HepG2 (cell line): ENCODE data around the gene UNC93A. TPM values are rescaled to one million over a fixed set of nuclear protein-coding genes. Genes with fewer than 3 reads are reported as not detected.

Experiments
- DPF2 ChIP-seq: sonication (generic); formaldehyde crosslinking; IDR thresholded peaks from 2 replicates; pipeline ENCODE4 v1.4.0; 2020; ENCODE audit warnings: mild to moderate bottlenecking, low read depth, missing genetic modification reagents, borderline replicate concordance
- HNRNPL ChIP-seq: fragments of 200-400 bp; formaldehyde crosslinking; IDR thresholded peaks from 2 replicates; pipeline ENCODE4 v1.6.1; 2017; ENCODE audit warnings: mild to moderate bottlenecking, low read depth, low read length
- HOXD1 ChIP-seq: sonication (generic); formaldehyde crosslinking; IDR thresholded peaks from 2 replicates; pipeline ENCODE4 v1.5.0; 2020; ENCODE audit warnings: missing genetic modification reagents
- TFAP4 ChIP-seq: sonication (generic); IDR thresholded peaks from 2 replicates; pipeline ENCODE4 v1.6.1; 2016; ENCODE audit warnings: low read depth, borderline replicate concordance
- ZFP82 ChIP-seq: sonication (generic); formaldehyde crosslinking; IDR thresholded peaks from 2 replicates; pipeline ENCODE4 v1.5.1; 2020; ENCODE audit warnings: mild to moderate bottlenecking, missing genetic modification reagents, borderline replicate concordance
- ZNF142 ChIP-seq: sonication (generic); formaldehyde crosslinking; IDR thresholded peaks from 2 replicates; pipeline ENCODE4 v1.4.0; 2020; ENCODE audit warnings: missing genetic modification reagents
- ZNF317 ChIP-seq: sonication (generic); formaldehyde crosslinking; IDR thresholded peaks from 2 replicates; pipeline ENCODE4 v1.5.0; 2020; ENCODE audit warnings: mild to moderate bottlenecking, missing genetic modification reagents
- ZNF780A ChIP-seq: sonication (generic); formaldehyde crosslinking; IDR thresholded peaks from 2 replicates; pipeline ENCODE4 v1.8.0; 2022; ENCODE audit warnings: mild to moderate bottlenecking, missing genetic modification reagents, moderate library complexity
- ZNF883 ChIP-seq: sonication (generic); formaldehyde crosslinking; IDR thresholded peaks from 2 replicates; pipeline ENCODE4 v1.5.1; 2020; ENCODE audit warnings: mild to moderate bottlenecking, missing genetic modification reagents; ENCODE audit errors: not compliant biosample characterization
- polyA plus RNA-seq, 8 experiments: library from polyadenylated mRNA; depleted of rRNA in 3 of 8; stranded (reverse) in 7 of 8; unstranded in 1 of 8; fragments of >200 nt; fragmentation: Illumina TruSeq in 4 of 8; extraction: Trizol in 4 of 8; gene quantifications; 2 replicates each; pipeline versions ENCODE4 v1.2.1 to v1.2.3, GENCODE V29; 2011 to 2016; ENCODE audit warnings: low read depth in 4 of 8, missing spikeins in 1 of 8, mixed read lengths in 1 of 8; ENCODE audit not compliant: insufficient read depth in 1 of 8
- total RNA-seq, 5 experiments: library from RNA; depleted of rRNA; stranded (reverse); fragments of >200 nt; fragmentation: Illumina TruSeq; extraction: Trizol; gene quantifications; 2 replicates each; pipeline ENCODE4 v1.2.3, GENCODE V29; 2016; ENCODE audit warnings: low read depth in 1 of 5
- TF ChIP-seq, protein P1 (sequence below): sonication (generic); formaldehyde crosslinking; IDR thresholded peaks from 2 replicates; pipeline ENCODE4 v1.5.1; 2020; ENCODE audit warnings: mild to moderate bottlenecking, missing genetic modification reagents, borderline replicate concordance
- TF ChIP-seq, protein P2 (sequence below): sonication (generic); formaldehyde crosslinking; IDR thresholded peaks from 2 replicates; pipeline ENCODE4 v1.5.1; 2020; ENCODE audit warnings: missing genetic modification reagents, mild to moderate bottlenecking, borderline replicate concordance
- TF ChIP-seq, protein P3 (sequence below): sonication (generic); formaldehyde crosslinking; IDR thresholded peaks from 2 replicates; pipeline ENCODE4 v1.8.1; 2022; ENCODE audit warnings: mild to moderate bottlenecking, missing genetic modification reagents

Gene UNC93A
- total and polyA plus RNA-seq, 2 of the 13 experiments (the other 11 are each of a cell fraction or from before 2014, with no cell fraction given) = 11.0 to 42.7 TPM

- TF ChIP-seq, protein P1, sequence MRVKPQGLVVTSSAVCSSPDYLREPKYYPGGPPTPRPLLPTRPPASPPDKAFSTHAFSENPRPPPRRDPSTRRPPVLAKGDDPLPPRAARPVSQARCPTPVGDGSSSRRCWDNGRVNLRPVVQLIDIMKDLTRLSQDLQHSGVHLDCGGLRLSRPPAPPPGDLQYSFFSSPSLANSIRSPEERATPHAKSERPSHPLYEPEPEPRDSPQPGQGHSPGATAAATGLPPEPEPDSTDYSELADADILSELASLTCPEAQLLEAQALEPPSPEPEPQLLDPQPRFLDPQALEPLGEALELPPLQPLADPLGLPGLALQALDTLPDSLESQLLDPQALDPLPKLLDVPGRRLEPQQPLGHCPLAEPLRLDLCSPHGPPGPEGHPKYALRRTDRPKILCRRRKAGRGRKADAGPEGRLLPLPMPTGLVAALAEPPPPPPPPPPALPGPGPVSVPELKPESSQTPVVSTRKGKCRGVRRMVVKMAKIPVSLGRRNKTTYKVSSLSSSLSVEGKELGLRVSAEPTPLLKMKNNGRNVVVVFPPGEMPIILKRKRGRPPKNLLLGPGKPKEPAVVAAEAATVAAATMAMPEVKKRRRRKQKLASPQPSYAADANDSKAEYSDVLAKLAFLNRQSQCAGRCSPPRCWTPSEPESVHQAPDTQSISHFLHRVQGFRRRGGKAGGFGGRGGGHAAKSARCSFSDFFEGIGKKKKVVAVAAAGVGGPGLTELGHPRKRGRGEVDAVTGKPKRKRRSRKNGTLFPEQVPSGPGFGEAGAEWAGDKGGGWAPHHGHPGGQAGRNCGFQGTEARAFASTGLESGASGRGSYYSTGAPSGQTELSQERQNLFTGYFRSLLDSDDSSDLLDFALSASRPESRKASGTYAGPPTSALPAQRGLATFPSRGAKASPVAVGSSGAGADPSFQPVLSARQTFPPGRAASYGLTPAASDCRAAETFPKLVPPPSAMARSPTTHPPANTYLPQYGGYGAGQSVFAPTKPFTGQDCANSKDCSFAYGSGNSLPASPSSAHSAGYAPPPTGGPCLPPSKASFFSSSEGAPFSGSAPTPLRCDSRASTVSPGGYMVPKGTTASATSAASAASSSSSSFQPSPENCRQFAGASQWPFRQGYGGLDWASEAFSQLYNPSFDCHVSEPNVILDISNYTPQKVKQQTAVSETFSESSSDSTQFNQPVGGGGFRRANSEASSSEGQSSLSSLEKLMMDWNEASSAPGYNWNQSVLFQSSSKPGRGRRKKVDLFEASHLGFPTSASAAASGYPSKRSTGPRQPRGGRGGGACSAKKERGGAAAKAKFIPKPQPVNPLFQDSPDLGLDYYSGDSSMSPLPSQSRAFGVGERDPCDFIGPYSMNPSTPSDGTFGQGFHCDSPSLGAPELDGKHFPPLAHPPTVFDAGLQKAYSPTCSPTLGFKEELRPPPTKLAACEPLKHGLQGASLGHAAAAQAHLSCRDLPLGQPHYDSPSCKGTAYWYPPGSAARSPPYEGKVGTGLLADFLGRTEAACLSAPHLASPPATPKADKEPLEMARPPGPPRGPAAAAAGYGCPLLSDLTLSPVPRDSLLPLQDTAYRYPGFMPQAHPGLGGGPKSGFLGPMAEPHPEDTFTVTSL (CRISPR knock-in tag) = no peak
- TF ChIP-seq ZFP82 (CRISPR knock-in tag) (no peak), ZNF883 (peak; percentile 48), ZNF142 (no peak), HOXD1 (CRISPR knock-in tag) (no peak), DPF2 (CRISPR knock-in tag) (no peak), HNRNPL (peak; percentile 73; the same call in 1 of the 2 replicates), ZNF317 (no peak), ZNF780A (CRISPR knock-in tag) (no peak), TFAP4 (no peak)
- TF ChIP-seq, protein P2, sequence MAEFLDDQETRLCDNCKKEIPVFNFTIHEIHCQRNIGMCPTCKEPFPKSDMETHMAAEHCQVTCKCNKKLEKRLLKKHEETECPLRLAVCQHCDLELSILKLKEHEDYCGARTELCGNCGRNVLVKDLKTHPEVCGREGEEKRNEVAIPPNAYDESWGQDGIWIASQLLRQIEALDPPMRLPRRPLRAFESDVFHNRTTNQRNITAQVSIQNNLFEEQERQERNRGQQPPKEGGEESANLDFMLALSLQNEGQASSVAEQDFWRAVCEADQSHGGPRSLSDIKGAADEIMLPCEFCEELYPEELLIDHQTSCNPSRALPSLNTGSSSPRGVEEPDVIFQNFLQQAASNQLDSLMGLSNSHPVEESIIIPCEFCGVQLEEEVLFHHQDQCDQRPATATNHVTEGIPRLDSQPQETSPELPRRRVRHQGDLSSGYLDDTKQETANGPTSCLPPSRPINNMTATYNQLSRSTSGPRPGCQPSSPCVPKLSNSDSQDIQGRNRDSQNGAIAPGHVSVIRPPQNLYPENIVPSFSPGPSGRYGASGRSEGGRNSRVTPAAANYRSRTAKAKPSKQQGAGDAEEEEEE (CRISPR knock-in tag) = no peak
- TF ChIP-seq, protein P3, sequence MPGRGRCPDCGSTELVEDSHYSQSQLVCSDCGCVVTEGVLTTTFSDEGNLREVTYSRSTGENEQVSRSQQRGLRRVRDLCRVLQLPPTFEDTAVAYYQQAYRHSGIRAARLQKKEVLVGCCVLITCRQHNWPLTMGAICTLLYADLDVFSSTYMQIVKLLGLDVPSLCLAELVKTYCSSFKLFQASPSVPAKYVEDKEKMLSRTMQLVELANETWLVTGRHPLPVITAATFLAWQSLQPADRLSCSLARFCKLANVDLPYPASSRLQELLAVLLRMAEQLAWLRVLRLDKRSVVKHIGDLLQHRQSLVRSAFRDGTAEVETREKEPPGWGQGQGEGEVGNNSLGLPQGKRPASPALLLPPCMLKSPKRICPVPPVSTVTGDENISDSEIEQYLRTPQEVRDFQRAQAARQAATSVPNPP (CRISPR knock-in tag) = no peak
Observed at GRCh38 chr6:167276772-167277533, 14.2 kb upstream of the UNC93A start (continued).
